Effector CD4-positive, alpha-beta T cell (primary cell): Measurements from ENCODE around the gene SYT1.

Experiments used
- DNase-seq: peaks from one replicate; pipeline ENCODE4 v3.0.0-alpha.2; 2020

The SYT1 gene

GRCh38 chr12:79364197-79364596 is 499.6 kb downstream of the SYT1 start:
- DNase-seq = no peak

- DNase-seq = no peak
Measured at GRCh38 chr12:79366374-79366773, 501.8 kb downstream of the SYT1 start.

GRCh38 chr12:79367032-79367589 is 502.5 kb downstream of the SYT1 start:
- DNase-seq = no peak

- DNase-seq = no peak
Measured at GRCh38 chr12:79370021-79370420, 505.4 kb downstream of the SYT1 start.

GRCh38 chr12:79371226-79371625 is 506.7 kb downstream of the SYT1 start:
- DNase-seq = no peak

- no peak for DNase-seq
Measured at GRCh38 chr12:79373896-79374499, 509.4 kb downstream of the SYT1 start.

GRCh38 chr12:79374545-79374944 is 510.0 kb downstream of the SYT1 start:
- no peak for DNase-seq

- no peak for DNase-seq
Measured at GRCh38 chr12:79375050-79375449, 510.5 kb downstream of the SYT1 start.

- no peak for DNase-seq
Measured at GRCh38 chr12:79378496-79378895, 513.9 kb downstream of the SYT1 start.

- DNase-seq = no peak
Measured at GRCh38 chr12:79380402-79380801, 515.8 kb downstream of the SYT1 start.

GRCh38 chr12:79381248-79382208 is 517.0 kb downstream of the SYT1 start:
- DNase-seq = no peak

GRCh38 chr12:79384551-79384950 is 520.0 kb downstream of the SYT1 start:
- DNase-seq = no peak

GRCh38 chr12:79388011-79388410 is 523.4 kb downstream of the SYT1 start:
- DNase-seq = no peak

- DNase-seq = no peak
Measured at GRCh38 chr12:79393842-79394241, 529.3 kb downstream of the SYT1 start.

GRCh38 chr12:79397609-79398008 is 533.0 kb downstream of the SYT1 start:
- no peak for DNase-seq

- DNase-seq = no peak
Measured at GRCh38 chr12:79400481-79400880, 535.9 kb downstream of the SYT1 start.

GRCh38 chr12:79402606-79403005 is 538.0 kb downstream of the SYT1 start:
- DNase-seq = no peak

GRCh38 chr12:79406993-79407392 is 542.4 kb downstream of the SYT1 start:
- no peak for DNase-seq

- DNase-seq = no peak
Measured at GRCh38 chr12:79407671-79408622, 543.4 kb downstream of the SYT1 start.

- no peak for DNase-seq
Measured at GRCh38 chr12:79408689-79409088, 544.1 kb downstream of the SYT1 start.

GRCh38 chr12:79409562-79409961 is 545.0 kb downstream of the SYT1 start:
- no peak for DNase-seq

GRCh38 chr12:79411791-79412190 is 547.2 kb downstream of the SYT1 start:
- DNase-seq = no peak

GRCh38 chr12:79413796-79414195 is 549.2 kb downstream of the SYT1 start:
- DNase-seq = no peak
